CD4-positive, CD25-positive, alpha-beta regulatory T cell (primary cell): Measurements from ENCODE around the gene POLE4. TPM values are rescaled to one million over a fixed set of nuclear protein-coding genes. Genes with fewer than 3 reads are reported as not detected.

Source experiments
- ATAC-seq, 2 donors: fragments of 150-1000 bp; cut with Tn5 transposase; one replicate each; pipeline ENCODE4 v1.10.0; 2021; ENCODE audit warnings: low read depth in 2 of 2, moderate number of reproducible peaks in 2 of 2, moderate library complexity in 1 of 2
- DNase-seq, 3 donors: peaks; one replicate each; pipeline versions ENCODE4 v3.0.0 to v3.0.0-alpha.2; 2012 to 2022; ENCODE audit warnings: mixed read lengths in 1 of 3
- H3K27ac ChIP-seq: one replicate; pipeline ENCODE4 v1.7.0; 2013; ENCODE audit warnings: mild to moderate bottlenecking, low read length; ENCODE audit not compliant: insufficient read depth, poor library complexity, severe bottlenecking
- H3K27me3 ChIP-seq: one replicate; pipeline ENCODE4 v1.7.0; 2013; ENCODE audit warnings: low read length; ENCODE audit not compliant: control insufficient read depth, insufficient read depth
- H3K36me3 ChIP-seq: one replicate; pipeline ENCODE4 v1.7.0; 2013; ENCODE audit warnings: mild to moderate bottlenecking, low read length, moderate library complexity; ENCODE audit not compliant: control insufficient read depth, insufficient read depth
- H3K4me1 ChIP-seq: 2 replicates; pipeline ENCODE4 v1.7.0; 2013; ENCODE audit warnings: mild to moderate bottlenecking, low read length; ENCODE audit not compliant: insufficient read depth, control insufficient read depth, poor library complexity, severe bottlenecking
- H3K4me3 ChIP-seq: one replicate; pipeline ENCODE4 v1.7.0; 2013; ENCODE audit warnings: low read depth, mild to moderate bottlenecking, low read length, moderate library complexity
- H3K9me3 ChIP-seq, 2 experiments: 1 replicate in 1 of 2; 2 replicates in 1 of 2; pipeline ENCODE4 v1.7.0; 2013; ENCODE audit warnings: low read length in 2 of 2, mild to moderate bottlenecking in 1 of 2, moderate library complexity in 1 of 2; ENCODE audit not compliant: control insufficient read depth in 2 of 2
- H3K27ac Mint-ChIP-seq, 3 donors: one replicate each; pipeline ENCODE4 v1.8.0; 2020 to 2022; ENCODE audit warnings: mild to moderate bottlenecking in 3 of 3, mixed read lengths in 3 of 3, moderate library complexity in 2 of 3
- H3K27me3 Mint-ChIP-seq: one replicate; pipeline ENCODE4 v1.8.0; 2022; ENCODE audit warnings: mild to moderate bottlenecking, mixed read lengths
- H3K36me3 Mint-ChIP-seq: one replicate; pipeline ENCODE4 v1.8.0; 2020; ENCODE audit warnings: mixed read lengths
- H3K4me1 Mint-ChIP-seq, 4 donors: one replicate each; pipeline ENCODE4 v1.8.0; 2020 to 2022; ENCODE audit warnings: mixed read lengths in 4 of 4, mild to moderate bottlenecking in 1 of 4
- H3K4me3 Mint-ChIP-seq, 4 donors: one replicate each; pipeline ENCODE4 v1.8.0; 2020 to 2022; ENCODE audit warnings: mild to moderate bottlenecking in 4 of 4, mixed read lengths in 4 of 4, moderate library complexity in 3 of 4
- H3K9me3 Mint-ChIP-seq, 7 donors: one replicate each; pipeline ENCODE4 v1.8.0; 2020 to 2022; ENCODE audit warnings: mixed read lengths in 7 of 7, mild to moderate bottlenecking in 3 of 7, moderate library complexity in 2 of 7
- polyA plus RNA-seq, 4 donors: library from polyadenylated mRNA; unstranded; fragments of 300-500 nt; fragmentation: Illumina TruSeq; gene quantifications; one replicate each; pipeline ENCODE4 v1.2.3, GENCODE V29; 2021
- total RNA-seq: library from RNA; stranded (reverse); gene quantifications from one replicate; pipeline ENCODE4 v1.2.3, GENCODE V29; 2022

Gene POLE4
- total and polyA plus RNA-seq, 5 donors from 2014 or later: 42.3 to 157 (median 128) TPM

DNA sequence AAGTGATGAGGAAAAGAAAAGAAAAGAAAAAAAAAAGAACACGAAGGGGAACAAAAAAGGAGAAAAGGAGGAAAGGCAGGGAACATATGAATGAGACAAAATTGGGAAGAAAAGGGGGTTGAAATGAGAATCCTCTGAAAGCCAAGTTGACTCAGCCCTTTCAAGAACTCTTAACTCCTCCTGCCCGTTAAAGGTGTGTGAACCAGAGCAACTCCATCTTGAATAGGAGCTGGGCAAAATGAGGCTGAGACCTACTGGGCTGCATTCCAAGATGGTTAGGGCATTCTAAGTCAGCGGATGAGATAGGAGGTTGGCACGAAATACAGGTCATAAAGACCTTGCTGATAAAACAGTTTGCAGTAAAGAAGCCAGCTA, 4.0 kb upstream of the POLE4 start:
- Mint-ChIP-seq H3K36me3 (peaks cover 17% of the 10 kb centered on the region), H3K4me1 (peaks cover 7 to 50% (median 26%) of the 10 kb centered on the region in 4 donors), H3K27me3 (peaks cover 16% of the 10 kb centered on the region), H3K4me3 (peak overlapping the region in 1 of 4 donors; percentile 1), H3K9me3 (peaks cover 0 to 15% (median 2%) of the 10 kb centered on the region in 7 donors), H3K27ac (peak overlapping the region in 1 of 3 donors; percentile 9)
- no peaks in the 10 kb centered on the region for H3K36me3 ChIP-seq
- ATAC-seq (no peak), DNase-seq (no peak)
- no peaks in the 10 kb centered on the region for H3K27me3 ChIP-seq
- H3K4me3 ChIP-seq: no peak overlapping the region
- H3K4me1 ChIP-seq: peaks cover 13% of the 10 kb centered on the region
- H3K9me3 ChIP-seq: no peaks in the 10 kb centered on the region
- no peak overlapping the region for H3K27ac ChIP-seq

DNA sequence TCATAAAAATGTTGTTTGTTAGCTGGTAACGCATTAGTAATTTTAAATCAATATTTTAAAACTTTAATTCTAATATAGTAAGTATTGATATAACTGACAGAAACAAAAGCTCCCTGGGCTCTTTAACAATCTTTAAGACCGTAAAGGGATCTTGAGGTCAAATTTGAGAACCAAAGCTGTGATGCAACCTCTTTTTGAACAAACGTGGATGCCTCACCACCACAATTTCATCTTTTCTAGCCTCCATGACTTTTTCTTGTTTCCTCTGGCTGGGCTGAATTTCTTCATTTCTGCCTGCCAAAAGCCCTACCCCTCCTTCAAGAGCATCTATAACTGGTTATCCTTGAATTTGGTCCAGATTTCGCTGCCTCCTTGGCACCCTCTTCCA, 563 bp upstream of the POLE4 start:
- DNase-seq (no peak), ATAC-seq (no peak)
- Mint-ChIP-seq H3K4me3 (peak overlapping the region; percentile 85 to 94 (median 90)), H3K27ac (peak overlapping the region; percentile 80 to 95 (median 90)), H3K4me1 (peaks cover 30 to 73% (median 52%) of the 10 kb centered on the region in 4 donors), H3K36me3 (peaks cover 36% of the 10 kb centered on the region), H3K27me3 (no peaks in the 10 kb centered on the region), H3K9me3 (peaks cover 0 to under 1% (median 0%) of the 10 kb centered on the region in 7 donors)
- Histone ChIP-seq H3K36me3 (no peaks in the 10 kb centered on the region), H3K27ac (peak overlapping the region; percentile 88), H3K9me3 (no peaks in the 10 kb centered on the region), H3K27me3 (no peaks in the 10 kb centered on the region), H3K4me3 (peak overlapping the region; percentile 42), H3K4me1 (peaks cover 18% of the 10 kb centered on the region)

DNA sequence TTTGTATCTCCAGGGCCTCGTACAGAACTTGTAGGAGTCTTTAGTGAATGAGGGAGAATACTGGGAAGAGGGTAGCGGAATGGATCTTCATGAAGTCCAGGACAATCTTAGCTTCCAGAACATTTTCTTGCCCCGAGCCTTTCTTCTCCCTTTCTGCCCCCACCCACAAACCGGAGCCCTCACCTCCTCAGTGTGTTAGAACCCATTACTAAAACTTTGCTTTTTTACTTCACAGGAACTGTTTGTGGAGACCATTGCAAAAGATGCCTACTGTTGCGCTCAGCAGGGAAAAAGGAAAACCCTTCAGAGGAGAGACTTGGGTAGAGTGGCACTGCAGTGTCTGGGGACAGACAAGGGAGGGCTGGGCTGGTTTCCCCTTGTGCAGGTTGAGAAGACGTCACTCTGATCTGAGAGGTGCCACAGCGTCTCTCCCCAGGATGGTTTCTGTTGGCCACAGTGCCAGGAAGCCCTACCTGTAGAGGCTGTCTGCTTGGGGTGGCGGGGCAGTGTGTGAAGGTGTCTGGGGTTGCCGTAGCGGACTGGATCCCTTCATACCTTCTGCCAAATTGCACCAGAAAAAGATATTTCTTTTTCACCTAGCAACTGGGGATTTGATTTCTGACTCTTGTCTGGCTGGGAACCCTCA, 786 bp downstream of the POLE4 start:
- Mint-ChIP-seq H3K27me3 (no peaks in the 10 kb centered on the region), H3K4me1 (peaks cover 32 to 75% (median 53%) of the 10 kb centered on the region in 4 donors), H3K36me3 (peaks cover 39% of the 10 kb centered on the region), H3K4me3 (peak overlapping the region; percentile 85 to 94 (median 90)), H3K27ac (peak overlapping the region; percentile 71 to 90 (median 85)), H3K9me3 (peaks cover 0 to 3% (median 0%) of the 10 kb centered on the region in 7 donors)
- DNase-seq (peak; percentile 5 to 28 (median 11)), ATAC-seq (no peak)
- no peaks in the 10 kb centered on the region for H3K27me3 ChIP-seq
- H3K4me3 ChIP-seq: peak overlapping the region; percentile 80
- no peaks in the 10 kb centered on the region for H3K9me3 ChIP-seq
- H3K27ac ChIP-seq: peak overlapping the region; percentile 88
- H3K4me1 ChIP-seq: peaks cover 18% of the 10 kb centered on the region
- H3K36me3 ChIP-seq: no peaks in the 10 kb centered on the region

DNA sequence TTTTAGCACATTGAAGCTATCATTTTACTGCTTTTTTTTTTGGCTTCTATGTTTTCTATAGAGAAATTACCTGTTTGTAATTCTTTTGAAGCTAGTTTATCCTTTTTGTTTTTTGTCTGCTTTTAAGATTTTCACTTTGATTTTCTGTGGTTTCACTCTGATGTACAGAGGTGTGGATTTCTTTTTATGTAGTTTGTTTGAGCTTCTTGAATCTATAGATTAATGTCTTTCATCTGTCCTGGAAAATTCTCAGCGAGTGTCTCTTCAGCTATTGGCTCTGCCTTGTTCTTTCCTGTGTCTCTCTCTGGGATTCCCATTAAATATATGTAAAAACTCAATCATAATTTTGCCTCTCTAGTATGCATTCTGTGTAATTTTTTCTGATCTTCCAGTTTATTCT, 8.4 kb downstream of the POLE4 start:
- Mint-ChIP-seq H3K4me3 (peak overlapping the region in 3 of 4 donors; percentile 2 to 65 (median 49)), H3K36me3 (peaks cover 54% of the 10 kb centered on the region), H3K27me3 (no peaks in the 10 kb centered on the region), H3K9me3 (peaks cover 0 to 5% (median 1%) of the 10 kb centered on the region in 7 donors), H3K27ac (peak overlapping the region; percentile 55 to 93 (median 67)), H3K4me1 (peaks cover 29 to 42% (median 39%) of the 10 kb centered on the region in 4 donors)
- no peaks in the 10 kb centered on the region for H3K27me3 ChIP-seq
- peaks cover 13% of the 10 kb centered on the region for H3K36me3 ChIP-seq
- peak overlapping the region; percentile 29 for H3K4me3 ChIP-seq
- no peak overlapping the region for H3K27ac ChIP-seq
- DNase-seq: peak in 1 of 3 donors; percentile 16
- no peaks in the 10 kb centered on the region for H3K9me3 ChIP-seq
- no peak for ATAC-seq
- H3K4me1 ChIP-seq: no peaks in the 10 kb centered on the region

DNA sequence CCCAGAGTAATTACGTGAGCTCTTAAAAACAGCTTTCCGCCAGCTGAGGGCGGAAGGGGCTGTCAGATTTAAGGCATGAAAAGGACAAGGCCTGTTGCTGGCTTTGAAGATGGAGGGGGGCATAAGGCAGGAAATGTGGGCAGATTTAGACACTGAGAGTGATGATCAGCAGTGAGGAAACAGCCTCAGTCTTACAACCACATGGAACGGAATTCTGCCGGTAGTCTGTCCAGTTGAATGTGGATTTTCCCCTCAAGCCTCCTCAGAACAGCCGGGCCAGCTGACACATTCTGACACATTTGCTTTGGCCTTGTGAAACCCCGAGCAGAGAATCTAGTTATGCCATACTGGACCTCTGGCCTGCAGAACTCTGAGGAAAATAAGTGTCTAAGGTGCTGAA, 16.6 kb downstream of the POLE4 start:
- no peak overlapping the region for H3K4me3 Mint-ChIP-seq
- H3K27me3 ChIP-seq: no peaks in the 10 kb centered on the region
- H3K36me3 ChIP-seq: no peaks in the 10 kb centered on the region
- H3K27ac ChIP-seq: no peak overlapping the region
- no peaks in the 10 kb centered on the region for H3K27me3 Mint-ChIP-seq
- peaks cover 37% of the 10 kb centered on the region for H3K36me3 Mint-ChIP-seq
- no peaks in the 10 kb centered on the region for H3K9me3 ChIP-seq
- H3K4me1 Mint-ChIP-seq: peaks cover 0 to 9% (median 0%) of the 10 kb centered on the region in 4 donors
- no peak overlapping the region for H3K4me3 ChIP-seq
- no peaks in the 10 kb centered on the region for H3K9me3 Mint-ChIP-seq
- DNase-seq (no peak), ATAC-seq (no peak)
- no peaks in the 10 kb centered on the region for H3K4me1 ChIP-seq
- no peak overlapping the region for H3K27ac Mint-ChIP-seq

DNA sequence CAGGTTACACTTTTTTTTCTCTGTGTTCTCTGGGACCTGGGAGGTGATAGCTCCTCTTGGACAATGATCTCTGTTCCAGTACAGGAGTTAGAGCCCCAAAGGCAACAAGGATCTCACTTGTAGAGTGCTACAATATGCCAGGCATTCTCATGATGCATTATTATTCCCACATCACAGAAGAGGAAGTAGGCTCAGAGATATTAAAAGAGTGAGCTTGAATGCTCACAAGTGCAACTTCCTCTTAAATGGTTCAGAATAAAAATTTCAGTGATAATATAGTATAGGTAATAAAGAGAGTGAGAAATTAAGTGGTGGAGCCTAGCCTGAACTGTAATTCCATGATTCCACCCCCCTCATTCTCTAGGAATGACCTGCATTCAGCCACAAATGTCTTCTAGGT, 21.4 kb downstream of the POLE4 start:
- Mint-ChIP-seq H3K36me3 (peaks cover 30% of the 10 kb centered on the region), H3K27ac (no peak overlapping the region), H3K4me1 (peaks cover 0 to 9% (median 0%) of the 10 kb centered on the region in 4 donors), H3K9me3 (no peaks in the 10 kb centered on the region), H3K4me3 (no peak overlapping the region), H3K27me3 (no peaks in the 10 kb centered on the region)
- no peak overlapping the region for H3K4me3 ChIP-seq
- no peaks in the 10 kb centered on the region for H3K9me3 ChIP-seq
- no peak for DNase-seq
- no peak for ATAC-seq
- no peaks in the 10 kb centered on the region for H3K4me1 ChIP-seq
- no peaks in the 10 kb centered on the region for H3K27me3 ChIP-seq
- H3K36me3 ChIP-seq: no peaks in the 10 kb centered on the region
- no peak overlapping the region for H3K27ac ChIP-seq

DNA sequence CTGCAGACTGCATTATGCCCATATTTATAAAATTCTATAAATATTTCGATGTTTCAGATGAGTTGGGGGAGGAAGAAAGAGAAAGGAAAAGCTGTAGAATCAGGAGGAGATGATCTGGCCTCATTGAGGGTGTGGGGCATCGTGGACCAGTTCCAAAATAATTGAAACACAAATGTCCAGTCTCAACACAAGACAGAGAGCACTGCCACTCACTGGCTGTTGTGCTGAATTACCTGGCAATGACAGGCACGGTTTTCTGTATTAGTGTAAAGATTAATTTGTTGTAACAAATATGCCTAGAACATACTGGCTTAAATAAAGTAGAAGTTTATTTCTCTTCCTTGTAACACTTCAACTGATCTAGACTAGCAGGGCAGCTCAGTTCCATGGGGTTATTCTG, 24.1 kb downstream of the POLE4 start:
- Mint-ChIP-seq H3K36me3 (peaks cover 19% of the 10 kb centered on the region), H3K27ac (no peak overlapping the region), H3K27me3 (no peaks in the 10 kb centered on the region), H3K9me3 (peaks cover 0 to 3% (median 0%) of the 10 kb centered on the region in 7 donors), H3K4me3 (no peak overlapping the region), H3K4me1 (peaks cover 0 to 8% (median 0%) of the 10 kb centered on the region in 4 donors)
- Histone ChIP-seq H3K27me3 (no peaks in the 10 kb centered on the region), H3K4me1 (no peaks in the 10 kb centered on the region), H3K9me3 (no peaks in the 10 kb centered on the region), H3K4me3 (no peak overlapping the region), H3K27ac (no peak overlapping the region), H3K36me3 (no peaks in the 10 kb centered on the region)
- no peak for ATAC-seq
- no peak for DNase-seq
